CD4-positive, alpha-beta T cell treated with Interleukin-17A for 1 hour (primary cell): ENCODE data around the gene TFE3.

Source experiments
- DNase-seq: peaks from one replicate; pipeline ENCODE4 v3.0.0-alpha.2; 2020

Gene TFE3

GRCh38 chrX:49060914-49061313 is 17.8 kb upstream of the TFE3 start:
- no peak for DNase-seq

- no peak for DNase-seq
These were observed 16.5 kb upstream of the TFE3 start for GRCh38 chrX:49059681-49060085.

- no peak for DNase-seq
These were observed 16.0 kb upstream of the TFE3 start for GRCh38 chrX:49059201-49059600.

GRCh38 chrX:49058794-49059193 is 15.6 kb upstream of the TFE3 start, which contains the start of gene CCDC120:
CCDC120 (plus strand) TSS chrX:49058999; CDS start chrX:49062042, 3,043 bp downstream.
- no peak for DNase-seq

GRCh38 chrX:49054073-49054762 is 11.1 kb upstream of the TFE3 start:
- no peak for DNase-seq

- peak; percentile 75 for DNase-seq
These were observed 10.3 kb upstream of the TFE3 start for GRCh38 chrX:49053223-49054072.

- DNase-seq = no peak
These were observed 777 bp upstream of the TFE3 start for GRCh38 chrX:49043987-49044281.

- no peak for DNase-seq
These were observed 457 bp downstream of the TFE3 start for GRCh38 chrX:49042581-49043219.

GRCh38 chrX:49041744-49042580 is 1.2 kb downstream of the TFE3 start:
- peak; percentile 24 for DNase-seq

- DNase-seq = no peak
These were observed 2.7 kb downstream of the TFE3 start for GRCh38 chrX:49040376-49040955.

- peak; percentile 62 for DNase-seq
These were observed 3.4 kb downstream of the TFE3 start for GRCh38 chrX:49039598-49040375.

- no peak for DNase-seq
These were observed 5.2 kb downstream of the TFE3 start for GRCh38 chrX:49037883-49038475.

- no peak for DNase-seq
These were observed 12.9 kb downstream of the TFE3 start for GRCh38 chrX:49030283-49030682.

- no peak for DNase-seq
These were observed 13.3 kb downstream of the TFE3 start for GRCh38 chrX:49029876-49030275.

GRCh38 chrX:49019599-49020249 is 23.4 kb downstream of the TFE3 start:
- DNase-seq = no peak

- DNase-seq = no peak
These were observed 24.1 kb downstream of the TFE3 start for GRCh38 chrX:49019050-49019449.

- no peak for DNase-seq
These were observed 39.5 kb downstream of the TFE3 start for GRCh38 chrX:49003696-49004095.

GRCh38 chrX:49002091-49002935 is 40.8 kb downstream of the TFE3 start, which contains the start of gene GRIPAP1:
GRIPAP1 (minus strand) TSS chrX:49002264; CDS start chrX:49002229, 35 bp downstream.
- DNase-seq = peak; percentile 93

GRCh38 chrX:49001521-49002090 is 41.6 kb downstream of the TFE3 start:
- DNase-seq = peak; percentile 82
